ENCODE data around the gene CYB561.

The CYB561 gene

GRCh38 chr17:63442549-63443035 is 3.5 kb downstream of the CYB561 start:
- Histone ChIP-seq H3K36me3 (ENCODE audit: control insufficient read depth, insufficient read depth, low read length) (no peaks in the 10 kb centered on the region), H3K4me1 (ENCODE audit: control insufficient read depth, insufficient read depth, low read length) (no peaks in the 10 kb centered on the region), H3K4me3 (ENCODE audit: low read length) (no peak overlapping the region), H3K27me3 (ENCODE audit: control insufficient read depth, insufficient read depth, low read length) (no peaks in the 10 kb centered on the region), H3K9ac (ENCODE audit: low read length) (no peak overlapping the region), H3K27ac (ENCODE audit: low read depth, low read length) (no peak overlapping the region)

DNA sequence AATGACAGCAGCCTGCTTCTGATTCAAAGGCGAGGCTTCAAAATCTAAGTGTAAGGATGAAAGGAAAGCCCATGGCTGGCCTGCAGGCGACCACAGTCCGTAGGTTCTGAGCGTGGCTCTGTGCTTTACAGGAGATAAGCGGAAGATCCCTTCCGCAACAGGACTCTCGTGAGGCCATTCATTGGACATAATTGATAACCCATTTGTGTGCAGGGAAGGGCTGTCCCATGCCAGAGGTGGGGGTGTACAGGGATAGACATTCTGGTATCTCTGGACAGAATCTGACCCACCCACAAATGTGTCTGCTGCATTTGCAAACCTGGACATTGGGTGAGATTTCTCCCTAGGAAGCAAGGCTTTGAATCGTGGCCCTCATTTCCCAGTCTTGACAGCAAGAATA is 4.0 kb downstream of the CYB561 start:
- no peaks in the 10 kb centered on the region for H3K27me3 ChIP-seq (ENCODE audit: control insufficient read depth, insufficient read depth, low read length)
- no peak overlapping the region for H3K27ac ChIP-seq (ENCODE audit: low read depth, low read length)
- no peak overlapping the region for H3K4me3 ChIP-seq (ENCODE audit: low read length)
- no peak overlapping the region for H3K9ac ChIP-seq (ENCODE audit: low read length)
- H3K4me1 ChIP-seq (ENCODE audit: control insufficient read depth, insufficient read depth, low read length), result no peaks in the 10 kb centered on the region
- H3K36me3 ChIP-seq (ENCODE audit: control insufficient read depth, insufficient read depth, low read length), result no peaks in the 10 kb centered on the region

DNA sequence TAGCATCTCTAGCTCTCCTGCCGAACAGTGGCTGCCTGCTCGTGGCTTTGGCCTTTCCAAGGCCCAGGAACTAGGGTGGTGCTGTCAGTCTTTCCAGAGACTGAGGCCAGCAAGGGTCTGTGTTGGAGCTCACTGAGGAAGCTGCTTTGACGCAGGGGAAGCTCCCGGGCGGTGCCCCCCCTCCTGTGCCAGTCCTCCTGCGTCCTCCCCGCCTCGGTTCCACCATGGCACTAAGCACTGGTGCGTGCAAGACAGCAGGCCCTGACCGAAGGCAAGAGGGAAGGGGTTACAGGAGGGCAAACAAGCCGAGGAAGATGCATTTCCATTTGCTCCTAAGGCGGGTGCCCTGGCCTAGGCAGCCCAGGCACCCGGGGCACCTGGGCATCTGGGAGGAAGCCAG is 4.5 kb downstream of the CYB561 start:
- H3K4me1 ChIP-seq (ENCODE audit: control insufficient read depth, insufficient read depth, low read length), result no peaks in the 10 kb centered on the region
- H3K4me3 ChIP-seq (ENCODE audit: low read length), result no peak overlapping the region
- H3K27me3 ChIP-seq (ENCODE audit: control insufficient read depth, insufficient read depth, low read length), result no peaks in the 10 kb centered on the region
- no peak overlapping the region for H3K9ac ChIP-seq (ENCODE audit: low read length)
- H3K27ac ChIP-seq (ENCODE audit: low read depth, low read length), result no peak overlapping the region
- no peaks in the 10 kb centered on the region for H3K36me3 ChIP-seq (ENCODE audit: control insufficient read depth, insufficient read depth, low read length)

DNA sequence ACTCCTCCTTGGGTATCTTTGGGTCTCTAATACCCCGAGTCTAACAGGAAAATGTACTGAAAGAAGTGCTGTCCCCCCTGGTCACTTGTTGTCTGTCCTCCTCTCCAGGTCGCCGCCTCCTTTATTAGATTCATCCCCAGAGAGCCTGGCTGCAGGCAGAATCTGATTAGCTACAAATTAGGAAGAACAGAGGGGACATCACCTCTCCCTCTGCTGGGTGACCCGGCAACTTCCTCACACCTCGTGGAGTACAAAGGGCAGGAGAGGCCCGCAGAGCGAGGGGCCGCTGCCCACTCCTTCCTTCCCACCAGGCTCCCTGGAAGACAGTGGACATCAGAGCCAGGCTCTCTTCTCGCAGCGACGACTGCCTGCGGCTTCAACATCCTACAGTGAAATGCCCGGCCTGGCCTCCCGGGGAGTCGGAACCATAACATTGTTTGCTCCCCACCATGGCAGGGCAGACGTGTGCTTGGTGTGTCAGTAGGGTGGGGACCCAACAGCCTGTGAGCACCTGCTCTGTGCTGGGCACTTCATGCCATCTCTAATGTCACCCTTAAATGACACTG is 5.3 kb downstream of the CYB561 start:
- Histone ChIP-seq H3K27me3 (ENCODE audit: control insufficient read depth, insufficient read depth, low read length) (no peaks in the 10 kb centered on the region), H3K4me1 (ENCODE audit: control insufficient read depth, insufficient read depth, low read length) (no peaks in the 10 kb centered on the region), H3K9ac (ENCODE audit: low read length) (no peak overlapping the region), H3K36me3 (ENCODE audit: control insufficient read depth, insufficient read depth, low read length) (no peaks in the 10 kb centered on the region), H3K4me3 (ENCODE audit: low read length) (no peak overlapping the region), H3K27ac (ENCODE audit: low read depth, low read length) (no peak overlapping the region)

- no peak overlapping the region for H3K9ac ChIP-seq (ENCODE audit: low read length)
- H3K27me3 ChIP-seq (ENCODE audit: control insufficient read depth, insufficient read depth, low read length), result no peaks in the 10 kb centered on the region
- H3K27ac ChIP-seq (ENCODE audit: low read depth, low read length), result no peak overlapping the region
Measured at GRCh38 chr17:63440127-63440769, 5.9 kb downstream of the CYB561 start.

GRCh38 chr17:63439687-63440086 is 6.4 kb downstream of the CYB561 start:
- Histone ChIP-seq H3K27ac (ENCODE audit: low read depth, low read length) (no peak overlapping the region), H3K27me3 (ENCODE audit: control insufficient read depth, insufficient read depth, low read length) (no peaks in the 10 kb centered on the region), H3K9ac (ENCODE audit: low read length) (no peak overlapping the region), H3K4me3 (ENCODE audit: low read length) (no peak overlapping the region), H3K36me3 (ENCODE audit: control insufficient read depth, insufficient read depth, low read length) (no peaks in the 10 kb centered on the region), H3K4me1 (ENCODE audit: control insufficient read depth, insufficient read depth, low read length) (no peaks in the 10 kb centered on the region)

More at GRCh38 chr17:63440127-63440769, 5.9 kb downstream of the CYB561 start:
- Histone ChIP-seq H3K4me1 (ENCODE audit: control insufficient read depth, insufficient read depth, low read length) (no peaks in the 10 kb centered on the region), H3K36me3 (ENCODE audit: control insufficient read depth, insufficient read depth, low read length) (no peaks in the 10 kb centered on the region), H3K4me3 (ENCODE audit: low read length) (no peak overlapping the region)

GRCh38 chr17:63438092-63439051 is 7.7 kb downstream of the CYB561 start:
- Histone ChIP-seq H3K9ac (ENCODE audit: low read length) (no peak overlapping the region), H3K4me1 (ENCODE audit: control insufficient read depth, insufficient read depth, low read length) (no peaks in the 10 kb centered on the region), H3K4me3 (ENCODE audit: low read length) (no peak overlapping the region), H3K27ac (ENCODE audit: low read depth, low read length) (no peak overlapping the region), H3K27me3 (ENCODE audit: control insufficient read depth, insufficient read depth, low read length) (no peaks in the 10 kb centered on the region), H3K36me3 (ENCODE audit: control insufficient read depth, insufficient read depth, low read length) (no peaks in the 10 kb centered on the region)

DNA sequence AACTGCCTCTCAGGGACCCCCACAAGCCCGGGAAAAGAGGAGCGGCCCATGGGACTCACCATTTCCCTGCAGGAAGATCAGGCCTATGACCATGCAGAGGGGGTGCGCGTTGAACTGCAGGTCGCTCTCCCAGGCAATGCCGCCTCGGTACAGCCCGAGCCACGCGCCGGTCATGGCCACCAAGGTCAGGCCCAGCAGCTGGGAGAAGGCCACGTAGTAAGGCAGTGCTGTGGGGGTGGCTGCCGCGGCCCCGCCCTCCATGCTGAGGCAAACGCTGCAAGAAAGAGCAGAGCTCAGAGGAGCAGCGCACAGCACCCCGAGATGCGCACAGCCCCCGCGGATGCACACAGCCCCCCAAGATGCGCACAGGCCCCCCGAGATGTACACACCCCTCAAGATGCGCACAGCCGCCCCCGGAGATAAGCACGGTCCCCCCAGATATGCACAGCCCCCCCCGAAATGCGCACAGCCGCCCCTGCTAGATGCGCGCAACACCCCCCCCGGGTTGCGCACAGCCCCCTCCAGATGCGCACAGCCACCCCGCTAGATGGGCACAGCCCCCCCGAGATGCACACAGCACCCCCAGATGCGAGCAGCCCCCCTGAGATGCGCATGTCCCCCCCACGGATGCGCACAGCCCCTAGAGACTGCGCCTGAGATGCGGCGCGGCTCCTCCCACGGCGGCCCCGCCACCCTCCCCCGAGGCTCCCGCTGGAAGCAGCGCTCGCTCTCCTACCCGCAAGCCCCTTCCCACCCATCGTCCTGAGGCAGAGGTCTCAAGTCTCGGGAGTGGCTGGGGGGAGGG is 8.6 kb downstream of the CYB561 start:
- Histone ChIP-seq H3K4me3 (ENCODE audit: low read length) (no peak overlapping the region), H3K27ac (ENCODE audit: low read depth, low read length) (no peak overlapping the region), H3K9ac (ENCODE audit: low read length) (no peak overlapping the region)

GRCh38 chr17:63436523-63437110 is 9.5 kb downstream of the CYB561 start:
- Histone ChIP-seq H3K4me1 (ENCODE audit: control insufficient read depth, insufficient read depth, low read length) (no peaks in the 10 kb centered on the region), H3K4me3 (ENCODE audit: low read length) (no peak overlapping the region), H3K27me3 (ENCODE audit: control insufficient read depth, insufficient read depth, low read length) (no peaks in the 10 kb centered on the region), H3K27ac (ENCODE audit: low read depth, low read length) (no peak overlapping the region), H3K9ac (ENCODE audit: low read length) (no peak overlapping the region), H3K36me3 (ENCODE audit: control insufficient read depth, insufficient read depth, low read length) (no peaks in the 10 kb centered on the region)

More for the DNA sequence above, 8.6 kb downstream of the CYB561 start:
- Histone ChIP-seq H3K4me1 (ENCODE audit: control insufficient read depth, insufficient read depth, low read length) (no peaks in the 10 kb centered on the region), H3K27me3 (ENCODE audit: control insufficient read depth, insufficient read depth, low read length) (no peaks in the 10 kb centered on the region), H3K36me3 (ENCODE audit: control insufficient read depth, insufficient read depth, low read length) (no peaks in the 10 kb centered on the region)

- no peaks in the 10 kb centered on the region for H3K4me1 ChIP-seq (ENCODE audit: control insufficient read depth, insufficient read depth, low read length)
- no peak overlapping the region for H3K9ac ChIP-seq (ENCODE audit: low read length)
- H3K27me3 ChIP-seq (ENCODE audit: control insufficient read depth, insufficient read depth, low read length), result no peaks in the 10 kb centered on the region
- H3K36me3 ChIP-seq (ENCODE audit: control insufficient read depth, insufficient read depth, low read length), result no peaks in the 10 kb centered on the region
- H3K27ac ChIP-seq (ENCODE audit: low read depth, low read length), result no peak overlapping the region
- H3K4me3 ChIP-seq (ENCODE audit: low read length), result no peak overlapping the region
Measured at GRCh38 chr17:63435681-63436522, 10.2 kb downstream of the CYB561 start.

DNA sequence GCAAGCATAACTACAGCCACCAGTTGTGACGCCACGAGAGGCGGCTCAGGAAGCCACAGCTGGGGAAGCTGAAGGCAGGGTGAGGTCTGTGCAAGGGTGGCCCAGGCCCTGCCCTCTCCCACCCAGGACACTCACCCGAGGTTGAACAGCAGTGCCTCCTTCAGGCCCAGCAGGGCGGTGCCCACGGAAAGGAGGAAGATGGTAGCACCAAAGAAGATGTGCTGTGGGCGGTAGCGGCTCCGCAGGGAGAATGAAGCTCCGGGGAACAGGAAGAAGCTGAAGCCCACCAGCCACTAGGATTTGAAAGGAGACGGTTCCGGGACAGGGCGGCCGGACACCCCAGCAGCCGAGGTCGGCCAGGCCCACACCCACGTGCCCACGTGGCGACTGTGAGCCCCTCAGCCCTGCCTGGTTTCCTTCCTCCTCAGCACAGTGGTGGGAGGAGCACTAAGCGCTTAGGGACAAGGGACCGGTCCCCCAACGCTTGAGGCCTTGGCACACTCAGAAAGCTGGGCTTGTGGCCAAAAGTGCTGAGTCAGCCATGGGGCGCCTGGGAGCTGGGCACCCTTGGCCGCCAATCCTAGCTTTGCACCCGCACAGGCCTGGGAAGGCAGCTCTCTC is 11.0 kb downstream of the CYB561 start:
- no peak overlapping the region for H3K4me3 ChIP-seq (ENCODE audit: low read length)
- H3K36me3 ChIP-seq (ENCODE audit: control insufficient read depth, insufficient read depth, low read length), result no peaks in the 10 kb centered on the region
- H3K27me3 ChIP-seq (ENCODE audit: control insufficient read depth, insufficient read depth, low read length), result no peaks in the 10 kb centered on the region
- no peaks in the 10 kb centered on the region for H3K4me1 ChIP-seq (ENCODE audit: control insufficient read depth, insufficient read depth, low read length)
- H3K27ac ChIP-seq (ENCODE audit: low read depth, low read length), result no peak overlapping the region
- no peak overlapping the region for H3K9ac ChIP-seq (ENCODE audit: low read length)
